Nucleus accumbens (tissue), 56 donors: ENCODE measurements around the gene RNASE2.
"Not testable (repeated sequence)": the region's sequence is repeated elsewhere in the genome, so short reads cannot be mapped to it uniquely, and the experiment has no call there.

Experiments used
- DNase-seq, 56 donors: peaks; one replicate each; lab custom pipeline; 2025; lab: John Stamatoyannopoulos, UW

The RNASE2 gene

GRCh38 chr14:20954736-20955537, at the start of gene RNASE2:
Gene RNASE2, plus strand, starts transcription at chr14:20955487. Its CDS starts 285 bp downstream, at chr14:20955772.
- DNase-seq: peak in 3 of 56 donors; percentile 5 to 10 (median 9)

- no peak for DNase-seq
These were observed 49.6 kb upstream of the RNASE2 start for GRCh38 chr14:20905676-20906075.

- DNase-seq: no peak
These were observed 48.1 kb upstream of the RNASE2 start for GRCh38 chr14:20907214-20907613.

- not testable (repeated sequence) for DNase-seq
These were observed 44.5 kb upstream of the RNASE2 start for GRCh38 chr14:20910822-20911221.

GRCh38 chr14:20919038-20919756, 36.1 kb upstream of the RNASE2 start:
- DNase-seq: peak in 4 of 56 donors; percentile 0 to 14 (median 2)

- DNase-seq: not testable (repeated sequence)
These were observed 31.5 kb upstream of the RNASE2 start for GRCh38 chr14:20923766-20924297.

- peak in 10 of 56 donors; percentile 1 to 31 (median 6) for DNase-seq
These were observed 21.0 kb upstream of the RNASE2 start for GRCh38 chr14:20934148-20934762.

- DNase-seq: no peak
These were observed 19.8 kb upstream of the RNASE2 start for GRCh38 chr14:20935303-20935984.

GRCh38 chr14:20945146-20945545, 10.1 kb upstream of the RNASE2 start:
- not testable (repeated sequence) for DNase-seq

GRCh38 chr14:20946707-20947106, 8.6 kb upstream of the RNASE2 start:
- not testable (repeated sequence) for DNase-seq

- peak in 3 of 56 donors; percentile 2 to 20 (median 7) for DNase-seq
These were observed 219 bp downstream of the RNASE2 start for GRCh38 chr14:20955538-20955873.

- DNase-seq: no peak
These were observed 1.2 kb downstream of the RNASE2 start for GRCh38 chr14:20956376-20956976.

GRCh38 chr14:20958946-20959345, 3.7 kb downstream of the RNASE2 start:
- DNase-seq: not testable (repeated sequence)

- no peak for DNase-seq
These were observed 14.0 kb downstream of the RNASE2 start for GRCh38 chr14:20969336-20969735.

GRCh38 chr14:20970647-20970982, 15.3 kb downstream of the RNASE2 start:
- DNase-seq: no peak

GRCh38 chr14:20970983-20971704, 15.9 kb downstream of the RNASE2 start:
- peak in 52 of 56 donors; percentile 34 to 86 (median 72) for DNase-seq

- peak in 1 of 56 donors; percentile 54 for DNase-seq
These were observed 16.4 kb downstream of the RNASE2 start for GRCh38 chr14:20971705-20972021.

- no peak for DNase-seq
These were observed 18.2 kb downstream of the RNASE2 start for GRCh38 chr14:20973501-20973900.

- no peak for DNase-seq
These were observed 21.0 kb downstream of the RNASE2 start for GRCh38 chr14:20976291-20976690.

- DNase-seq: no peak
These were observed 23.4 kb downstream of the RNASE2 start for GRCh38 chr14:20978687-20979086.
